ENCODE data around the gene PSMD1.
"Not testable (repeated sequence)": the region's sequence is repeated elsewhere in the genome, so short reads cannot be mapped to it uniquely, and the experiment has no call there.

The PSMD1 gene

GRCh38 chr2:231185886-231186285, 129.2 kb downstream of the PSMD1 start:
- no peak for DNase-seq (ENCODE audit: low read depth in 2 of 2)

GRCh38 chr2:231186325-231186724, 129.7 kb downstream of the PSMD1 start:
- no peak for DNase-seq (ENCODE audit: low read depth in 2 of 2)

GRCh38 chr2:231187736-231188505, 131.3 kb downstream of the PSMD1 start:
- no peak for DNase-seq (ENCODE audit: low read depth in 2 of 2)

GRCh38 chr2:231188506-231189170, 132.0 kb downstream of the PSMD1 start:
- DNase-seq (ENCODE audit: low read depth in 2 of 2) = no peak

- DNase-seq (ENCODE audit: low read depth in 2 of 2) = no peak
Measured at GRCh38 chr2:231189171-231189530, 132.5 kb downstream of the PSMD1 start.

GRCh38 chr2:231189571-231190495, 133.2 kb downstream of the PSMD1 start:
- no peak for DNase-seq (ENCODE audit: low read depth in 2 of 2)

- DNase-seq (ENCODE audit: low read depth in 2 of 2) = no peak
Measured at GRCh38 chr2:231190531-231191197, 134.0 kb downstream of the PSMD1 start.

GRCh38 chr2:231191896-231192872, 135.5 kb downstream of the PSMD1 start:
- no peak for DNase-seq (ENCODE audit: low read depth in 2 of 2)

- no peak for DNase-seq (ENCODE audit: low read depth in 2 of 2)
Measured at GRCh38 chr2:231193216-231193615, 136.5 kb downstream of the PSMD1 start.

- DNase-seq (ENCODE audit: low read depth in 2 of 2) = no peak
Measured at GRCh38 chr2:231196592-231196991, 139.9 kb downstream of the PSMD1 start.

- not testable (repeated sequence) for DNase-seq (ENCODE audit: low read depth in 2 of 2)
Measured at GRCh38 chr2:231197196-231197595, 140.5 kb downstream of the PSMD1 start.

- no peak for DNase-seq (ENCODE audit: low read depth in 2 of 2)
Measured at GRCh38 chr2:231197706-231198290, 141.1 kb downstream of the PSMD1 start.

GRCh38 chr2:231198291-231199173, 141.9 kb downstream of the PSMD1 start, which contains the start of gene ARMC9:
Gene ARMC9, plus strand, starts transcription at chr2:231198631. Its CDS starts 7,608 bp downstream, at chr2:231206239.
- peak; percentile 61 to 65 for DNase-seq (ENCODE audit: low read depth in 2 of 2)

GRCh38 chr2:231199219-231199618, 142.6 kb downstream of the PSMD1 start:
- no peak for DNase-seq (ENCODE audit: low read depth in 2 of 2)

- no peak for DNase-seq (ENCODE audit: low read depth in 2 of 2)
Measured at GRCh38 chr2:231200805-231201474, 144.3 kb downstream of the PSMD1 start.

- DNase-seq (ENCODE audit: low read depth in 2 of 2) = no peak
Measured at GRCh38 chr2:231201475-231201814, 144.8 kb downstream of the PSMD1 start.

- DNase-seq (ENCODE audit: low read depth in 2 of 2) = no peak
Measured at GRCh38 chr2:231203087-231203486, 146.4 kb downstream of the PSMD1 start.

- no peak for DNase-seq (ENCODE audit: low read depth in 2 of 2)
Measured at GRCh38 chr2:231204146-231204545, 147.5 kb downstream of the PSMD1 start.

GRCh38 chr2:231204581-231204980, 147.9 kb downstream of the PSMD1 start:
- DNase-seq (ENCODE audit: low read depth in 2 of 2) = no peak

All from stimulated activated CD4-positive, alpha-beta T cell treated with anti-CD3 and anti-CD28 coated beads, Interleukin-12 subunit alpha, Interleukin-12 subunit beta, amount 100 ng/mL, for 24 hours (primary cell).